HUES64 (cell line): ENCODE data around the gene RASIP1.
"Not testable (repeated sequence)": the region's sequence is repeated elsewhere in the genome, so short reads cannot be mapped to it uniquely, and the experiment has no call there.

ENCODE experiments used
- H3K27ac ChIP-seq: 2 replicates; pipeline ENCODE4 v1.7.0; 2013; ENCODE audit warnings: low read depth, low read length, inconsistent platforms
- H3K27me3 ChIP-seq: 2 replicates; pipeline ENCODE4 v1.6.1; 2013; ENCODE audit warnings: mild to moderate bottlenecking, low read length; ENCODE audit not compliant: insufficient read depth
- H3K36me3 ChIP-seq: 2 replicates; pipeline ENCODE4 v1.6.1; 2013; ENCODE audit warnings: mild to moderate bottlenecking, low read length; ENCODE audit not compliant: insufficient read depth
- H3K4me1 ChIP-seq: 2 replicates; pipeline ENCODE4 v1.6.1; 2013; ENCODE audit warnings: mild to moderate bottlenecking, low read length, moderate library complexity; ENCODE audit not compliant: insufficient read depth
- H3K4me3 ChIP-seq: 2 replicates; pipeline ENCODE4 v1.5.1; 2013; ENCODE audit warnings: mild to moderate bottlenecking, low read length, moderate library complexity
- H3K9ac ChIP-seq: 2 replicates; pipeline ENCODE4 v1.6.1; 2013; ENCODE audit warnings: mild to moderate bottlenecking, low read depth, low read length
- H3K9me3 ChIP-seq: 2 replicates; pipeline ENCODE4 v1.6.1; 2013; ENCODE audit warnings: low read depth, low read length; ENCODE audit not compliant: insufficient read depth
- WGBS: fragments of 150-250, 120-280 bp; methylation state at CpG from one replicate; pipeline ENCODE4 v1.1.7; 2013; ENCODE audit warnings: missing lambda C conversion rate; 5-methylcytosine and 5-hydroxymethylcytosine counted together

The RASIP1 gene

GRCh38 chr19:48696353-48697010, 43.9 kb downstream of the RASIP1 start:
- H3K9me3 ChIP-seq, result no peaks in the 10 kb centered on the region
- peak overlapping the region; percentile 64 for H3K9ac ChIP-seq
- H3K27ac ChIP-seq, result no peak overlapping the region; the same call in 1 of the 2 replicates
- H3K27me3 ChIP-seq, result no peaks in the 10 kb centered on the region
- no peaks in the 10 kb centered on the region for H3K36me3 ChIP-seq
- H3K4me1 ChIP-seq, result 0 out of 2 replicates have a peak, but pooled peaks cover 2% of the 10 kb centered on the region
- under 1% methylated on average over 34 of the region's 34 CpGs for WGBS
- H3K4me3 ChIP-seq, result peak overlapping the region; percentile 74

GRCh38 chr19:48695743-48696352, 44.6 kb downstream of the RASIP1 start, which contains the start of gene FUT2:
Gene FUT2, plus strand, starts transcription at chr19:48695971. Its CDS starts 6,986 bp downstream, at chr19:48702957.
- Histone ChIP-seq H3K27me3 (no peaks in the 10 kb centered on the region), H3K4me3 (peak within 1 kb of the TSS; percentile 74), H3K27ac (no peak within 1 kb of the TSS; the same call in 1 of the 2 replicates), H3K9ac (peak within 1 kb of the TSS; percentile 64), H3K36me3 (no peaks in the 10 kb centered on the region), H3K4me1 (0 out of 2 replicates have a peak, but pooled peaks cover 2% of the 10 kb centered on the region), H3K9me3 (no peaks in the 10 kb centered on the region)
- 4% methylated on average over 15 of the region's 16 CpGs for WGBS

- H3K27ac ChIP-seq, H3K4me3 ChIP-seq, H3K9ac ChIP-seq, H3K36me3 ChIP-seq, H3K9me3 ChIP-seq, H3K27me3 ChIP-seq, H3K4me1 ChIP-seq: not testable (repeated sequence)
- 90% methylated on average over 9 of the region's 9 CpGs for WGBS
Observed at GRCh38 chr19:48693629-48694028, 46.8 kb downstream of the RASIP1 start.

- Histone ChIP-seq H3K9ac (no peak overlapping the region), H3K4me1 (no peaks in the 10 kb centered on the region), H3K36me3 (no peaks in the 10 kb centered on the region), H3K27ac (no peak overlapping the region), H3K4me3 (no peak overlapping the region), H3K27me3 (no peaks in the 10 kb centered on the region), H3K9me3 (no peaks in the 10 kb centered on the region)
- WGBS, result 92% methylated on average over 6 of the region's 7 CpGs
Observed at GRCh38 chr19:48689449-48689848, 51.0 kb downstream of the RASIP1 start.

GRCh38 chr19:48687776-48688175, 52.6 kb downstream of the RASIP1 start:
- Histone ChIP-seq H3K27ac (no peak overlapping the region), H3K27me3 (no peaks in the 10 kb centered on the region), H3K4me1 (no peaks in the 10 kb centered on the region), H3K9ac (no peak overlapping the region), H3K36me3 (no peaks in the 10 kb centered on the region), H3K4me3 (no peak overlapping the region), H3K9me3 (no peaks in the 10 kb centered on the region)
- WGBS, result 88% methylated on average over 3 of the region's 3 CpGs

GRCh38 chr19:48686637-48687036, 53.8 kb downstream of the RASIP1 start:
- H3K4me3 ChIP-seq, H3K4me1 ChIP-seq, H3K9me3 ChIP-seq, H3K9ac ChIP-seq, H3K36me3 ChIP-seq, H3K27ac ChIP-seq, H3K27me3 ChIP-seq: not testable (repeated sequence)
- 91% methylated on average over 7 of the region's 7 CpGs for WGBS

GRCh38 chr19:48686088-48686487, 54.3 kb downstream of the RASIP1 start:
- no peak overlapping the region for H3K27ac ChIP-seq
- no peaks in the 10 kb centered on the region for H3K4me1 ChIP-seq
- no peaks in the 10 kb centered on the region for H3K36me3 ChIP-seq
- 80% methylated on average over 3 of the region's 3 CpGs for WGBS
- no peak overlapping the region for H3K4me3 ChIP-seq
- no peaks in the 10 kb centered on the region for H3K27me3 ChIP-seq
- no peaks in the 10 kb centered on the region for H3K9me3 ChIP-seq
- H3K9ac ChIP-seq, result no peak overlapping the region

GRCh38 chr19:48685583-48685982, 54.8 kb downstream of the RASIP1 start:
- H3K27me3 ChIP-seq, result no peaks in the 10 kb centered on the region
- H3K9ac ChIP-seq, result no peak overlapping the region
- no peaks in the 10 kb centered on the region for H3K9me3 ChIP-seq
- no peaks in the 10 kb centered on the region for H3K4me1 ChIP-seq
- H3K27ac ChIP-seq, result no peak overlapping the region
- 87% methylated on average over 9 of the region's 9 CpGs for WGBS
- no peak overlapping the region for H3K4me3 ChIP-seq
- no peaks in the 10 kb centered on the region for H3K36me3 ChIP-seq

GRCh38 chr19:48683349-48683748, 57.1 kb downstream of the RASIP1 start:
- no peaks in the 10 kb centered on the region for H3K9me3 ChIP-seq
- H3K4me1 ChIP-seq, result no peaks in the 10 kb centered on the region
- no peaks in the 10 kb centered on the region for H3K27me3 ChIP-seq
- no peak overlapping the region for H3K9ac ChIP-seq
- H3K27ac ChIP-seq, result no peak overlapping the region
- H3K4me3 ChIP-seq, result no peak overlapping the region
- no peaks in the 10 kb centered on the region for H3K36me3 ChIP-seq
- WGBS, result 92% methylated on average over 11 of the region's 11 CpGs

GRCh38 chr19:48681127-48681470, 59.3 kb downstream of the RASIP1 start:
- Histone ChIP-seq H3K4me3 (no peak overlapping the region), H3K4me1 (no peaks in the 10 kb centered on the region), H3K27ac (no peak overlapping the region), H3K9ac (no peak overlapping the region), H3K36me3 (no peaks in the 10 kb centered on the region), H3K9me3 (no peaks in the 10 kb centered on the region), H3K27me3 (no peaks in the 10 kb centered on the region)
- 93% methylated on average over 7 of the region's 7 CpGs for WGBS

- Histone ChIP-seq H3K9me3 (no peaks in the 10 kb centered on the region), H3K27me3 (no peaks in the 10 kb centered on the region), H3K36me3 (no peaks in the 10 kb centered on the region), H3K4me3 (no peak overlapping the region), H3K9ac (no peak overlapping the region), H3K4me1 (0 out of 2 replicates have a peak, but pooled peaks cover 3% of the 10 kb centered on the region), H3K27ac (no peak overlapping the region)
- WGBS, result 94% methylated on average over 45 of the region's 45 CpGs
Observed at GRCh38 chr19:48680436-48681126, 59.8 kb downstream of the RASIP1 start.
